ENCODE results near the gene HEPH. TPM values are rescaled to one million over a fixed set of nuclear protein-coding genes. Genes with fewer than 3 reads are reported as not detected.

HEPH gene
- total RNA-seq, 4 donors from 2014 or later = 2.8 to 9.8 (median 8.8) TPM

- Histone ChIP-seq H3K4me1 (no peaks in the 10 kb centered on the region), H3K4me3 (no peak overlapping the region), H3K27ac (no peak overlapping the region), H3K36me3 (no peaks in the 10 kb centered on the region), H3K9me3 (no peaks in the 10 kb centered on the region), H3K27me3 (no peaks in the 10 kb centered on the region)
- 60% methylated on average over 1 of the region's 1 CpG for WGBS
- DNase-seq (ENCODE audit: low spot score in 2 of 2) = no peak
- no peak for TF ChIP-seq POLR2A (IDR thresholded peaks at IDR 0.05)
- TF ChIP-seq POLR2AphosphoS5 (IDR thresholded peaks at IDR 0.05) = no peak
These were observed 21.7 kb upstream of the HEPH start for GRCh38 chrX:66142351-66142750.

GRCh38 chrX:66144258-66144657, 19.8 kb upstream of the HEPH start:
- Histone ChIP-seq H3K9me3 (no peaks in the 10 kb centered on the region), H3K4me3 (no peak overlapping the region), H3K4me1 (no peaks in the 10 kb centered on the region), H3K36me3 (no peaks in the 10 kb centered on the region), H3K27me3 (no peaks in the 10 kb centered on the region), H3K27ac (no peak overlapping the region)
- TF ChIP-seq, protein P1, sequence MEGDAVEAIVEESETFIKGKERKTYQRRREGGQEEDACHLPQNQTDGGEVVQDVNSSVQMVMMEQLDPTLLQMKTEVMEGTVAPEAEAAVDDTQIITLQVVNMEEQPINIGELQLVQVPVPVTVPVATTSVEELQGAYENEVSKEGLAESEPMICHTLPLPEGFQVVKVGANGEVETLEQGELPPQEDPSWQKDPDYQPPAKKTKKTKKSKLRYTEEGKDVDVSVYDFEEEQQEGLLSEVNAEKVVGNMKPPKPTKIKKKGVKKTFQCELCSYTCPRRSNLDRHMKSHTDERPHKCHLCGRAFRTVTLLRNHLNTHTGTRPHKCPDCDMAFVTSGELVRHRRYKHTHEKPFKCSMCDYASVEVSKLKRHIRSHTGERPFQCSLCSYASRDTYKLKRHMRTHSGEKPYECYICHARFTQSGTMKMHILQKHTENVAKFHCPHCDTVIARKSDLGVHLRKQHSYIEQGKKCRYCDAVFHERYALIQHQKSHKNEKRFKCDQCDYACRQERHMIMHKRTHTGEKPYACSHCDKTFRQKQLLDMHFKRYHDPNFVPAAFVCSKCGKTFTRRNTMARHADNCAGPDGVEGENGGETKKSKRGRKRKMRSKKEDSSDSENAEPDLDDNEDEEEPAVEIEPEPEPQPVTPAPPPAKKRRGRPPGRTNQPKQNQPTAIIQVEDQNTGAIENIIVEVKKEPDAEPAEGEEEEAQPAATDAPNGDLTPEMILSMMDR (IDR thresholded peaks at IDR 0.05) = no peak
- no peak for TF ChIP-seq POLR2A (IDR thresholded peaks at IDR 0.05)
- no peak for TF ChIP-seq EP300 (IDR thresholded peaks at IDR 0.05)
- TF ChIP-seq POLR2AphosphoS5 (IDR thresholded peaks at IDR 0.05) = no peak
- 67% methylated on average over 2 of the region's 2 CpGs for WGBS
- no peak for DNase-seq (ENCODE audit: low spot score in 2 of 2)

GRCh38 chrX:66149519-66149918, 14.5 kb upstream of the HEPH start:
- Histone ChIP-seq H3K27ac (no peak overlapping the region), H3K9me3 (no peaks in the 10 kb centered on the region)
- WGBS = 89% methylated on average over 1 of the region's 1 CpG

GRCh38 chrX:66150163-66150562, 13.9 kb upstream of the HEPH start:
- no peak for DNase-seq (ENCODE audit: low spot score in 2 of 2)
- Histone ChIP-seq H3K36me3 (no peaks in the 10 kb centered on the region), H3K4me1 (no peaks in the 10 kb centered on the region), H3K4me3 (no peak overlapping the region), H3K27me3 (no peaks in the 10 kb centered on the region), H3K9me3 (no peaks in the 10 kb centered on the region), H3K27ac (no peak overlapping the region)
- TF ChIP-seq EP300 (IDR thresholded peaks at IDR 0.05) = no peak
- TF ChIP-seq POLR2AphosphoS5 (IDR thresholded peaks at IDR 0.05) = no peak
- TF ChIP-seq, protein P1 (IDR thresholded peaks at IDR 0.05) = no peak
- TF ChIP-seq POLR2A (IDR thresholded peaks at IDR 0.05) = no peak

More at GRCh38 chrX:66149519-66149918, 14.5 kb upstream of the HEPH start:
- Histone ChIP-seq H3K4me3 (no peak overlapping the region), H3K4me1 (no peaks in the 10 kb centered on the region), H3K36me3 (no peaks in the 10 kb centered on the region), H3K27me3 (no peaks in the 10 kb centered on the region)
- DNase-seq (ENCODE audit: low spot score in 2 of 2) = no peak
- TF ChIP-seq, protein P1 (IDR thresholded peaks at IDR 0.05) = no peak
- TF ChIP-seq POLR2AphosphoS5 (IDR thresholded peaks at IDR 0.05) (no peak), EP300 (IDR thresholded peaks at IDR 0.05) (no peak), POLR2A (IDR thresholded peaks at IDR 0.05) (no peak)

DNA sequence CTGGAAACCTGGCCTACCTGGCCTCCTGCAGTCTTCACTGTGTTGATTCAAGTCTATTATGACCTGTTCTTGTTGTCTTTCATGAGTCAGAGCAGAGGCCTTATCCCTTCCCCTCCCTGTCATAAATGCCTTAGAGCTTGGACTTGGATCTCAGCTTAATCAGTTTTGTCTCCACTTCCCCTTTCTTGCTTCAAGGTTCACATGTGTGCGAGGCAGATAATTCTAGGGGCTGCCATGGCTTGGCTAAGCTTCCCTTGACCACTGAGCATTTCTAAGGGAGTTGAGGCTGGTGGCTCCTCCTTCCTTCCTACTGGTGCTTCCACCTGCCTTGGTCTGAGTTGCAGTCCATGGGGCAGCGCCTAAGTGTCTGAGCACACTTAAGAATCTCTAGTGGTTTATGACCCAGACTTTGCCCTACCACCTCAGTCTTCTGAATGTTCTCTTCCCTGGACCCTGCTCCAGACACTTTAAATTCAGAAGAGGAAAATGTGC, 1.7 kb upstream of the HEPH start:
- H3K4me3 ChIP-seq = no peak overlapping the region
- no peak for DNase-seq (ENCODE audit: low spot score in 2 of 2)
- TF ChIP-seq POLR2AphosphoS5 (IDR thresholded peaks at IDR 0.05) = no peak
- H3K4me1 ChIP-seq = no peaks in the 10 kb centered on the region
- no peaks in the 10 kb centered on the region for H3K36me3 ChIP-seq
- H3K9me3 ChIP-seq = no peaks in the 10 kb centered on the region
- no peaks in the 10 kb centered on the region for H3K27me3 ChIP-seq
- H3K27ac ChIP-seq = no peak overlapping the region
- WGBS = 58% methylated on average over 2 of the region's 2 CpGs

GRCh38 chrX:66163447-66163846, 600 bp upstream of the HEPH start:
- no peaks in the 10 kb centered on the region for H3K4me1 ChIP-seq
- no peaks in the 10 kb centered on the region for H3K9me3 ChIP-seq
- DNase-seq (ENCODE audit: low spot score in 2 of 2) = no peak
- no peaks in the 10 kb centered on the region for H3K36me3 ChIP-seq
- no peak overlapping the region for H3K4me3 ChIP-seq
- no peaks in the 10 kb centered on the region for H3K27me3 ChIP-seq
- peak overlapping the region; percentile 41 for H3K27ac ChIP-seq
- WGBS = 58% methylated on average over 1 of the region's 1 CpG
- TF ChIP-seq EP300 (IDR thresholded peaks at IDR 0.05) (no peak), POLR2A (IDR thresholded peaks at IDR 0.05) (no peak), POLR2AphosphoS5 (IDR thresholded peaks at IDR 0.05) (no peak)
- TF ChIP-seq, protein P1 (IDR thresholded peaks at IDR 0.05) = no peak

Measured in suprapubic skin (tissue), 4 donors.